GM12801 (cell line): Measurements from ENCODE around the gene NIPAL4.

Source experiments
- TF ChIP-seq, protein P1 (sequence below): IDR thresholded peaks from one replicate; pipeline ENCODE4 v1.5.1; 2011; ENCODE audit warnings: control low read depth; ENCODE audit not compliant: insufficient read length; ENCODE audit errors: extremely low read depth

NIPAL4 gene

DNA sequence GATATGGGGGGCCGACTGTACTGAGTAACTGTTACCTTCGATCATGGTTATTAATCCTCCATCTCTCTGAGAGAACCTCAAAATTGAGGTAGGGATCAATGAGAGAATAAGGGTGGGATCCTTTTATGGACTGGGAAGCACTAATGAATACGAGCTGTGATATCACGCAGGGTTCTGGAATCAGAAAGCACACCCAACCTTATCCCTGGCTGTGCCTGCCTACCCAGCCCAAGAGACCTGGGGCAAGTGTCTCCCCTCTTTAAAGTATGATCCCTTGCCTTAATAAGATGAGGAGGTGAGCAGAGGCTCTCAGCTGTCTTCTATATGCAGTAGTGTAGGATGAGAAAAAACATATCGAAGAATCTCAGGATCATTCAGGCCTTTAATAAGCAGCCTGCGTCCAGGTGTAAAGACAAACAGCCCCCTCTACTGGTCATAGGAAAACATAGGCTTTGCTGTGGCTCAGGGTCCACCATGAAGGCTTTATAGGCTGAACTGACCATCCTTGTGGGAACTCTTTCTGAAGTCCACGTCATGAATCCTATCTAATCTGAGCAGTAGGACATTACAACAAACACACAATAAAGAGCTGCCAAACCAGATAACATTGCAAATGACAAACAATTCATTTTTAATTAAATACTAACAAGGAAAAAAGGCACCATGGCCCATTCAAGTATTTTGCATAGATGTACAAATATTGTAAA lies 16.8 kb downstream of the NIPAL4 start:
- TF ChIP-seq, protein P1, sequence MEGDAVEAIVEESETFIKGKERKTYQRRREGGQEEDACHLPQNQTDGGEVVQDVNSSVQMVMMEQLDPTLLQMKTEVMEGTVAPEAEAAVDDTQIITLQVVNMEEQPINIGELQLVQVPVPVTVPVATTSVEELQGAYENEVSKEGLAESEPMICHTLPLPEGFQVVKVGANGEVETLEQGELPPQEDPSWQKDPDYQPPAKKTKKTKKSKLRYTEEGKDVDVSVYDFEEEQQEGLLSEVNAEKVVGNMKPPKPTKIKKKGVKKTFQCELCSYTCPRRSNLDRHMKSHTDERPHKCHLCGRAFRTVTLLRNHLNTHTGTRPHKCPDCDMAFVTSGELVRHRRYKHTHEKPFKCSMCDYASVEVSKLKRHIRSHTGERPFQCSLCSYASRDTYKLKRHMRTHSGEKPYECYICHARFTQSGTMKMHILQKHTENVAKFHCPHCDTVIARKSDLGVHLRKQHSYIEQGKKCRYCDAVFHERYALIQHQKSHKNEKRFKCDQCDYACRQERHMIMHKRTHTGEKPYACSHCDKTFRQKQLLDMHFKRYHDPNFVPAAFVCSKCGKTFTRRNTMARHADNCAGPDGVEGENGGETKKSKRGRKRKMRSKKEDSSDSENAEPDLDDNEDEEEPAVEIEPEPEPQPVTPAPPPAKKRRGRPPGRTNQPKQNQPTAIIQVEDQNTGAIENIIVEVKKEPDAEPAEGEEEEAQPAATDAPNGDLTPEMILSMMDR = no peak

DNA sequence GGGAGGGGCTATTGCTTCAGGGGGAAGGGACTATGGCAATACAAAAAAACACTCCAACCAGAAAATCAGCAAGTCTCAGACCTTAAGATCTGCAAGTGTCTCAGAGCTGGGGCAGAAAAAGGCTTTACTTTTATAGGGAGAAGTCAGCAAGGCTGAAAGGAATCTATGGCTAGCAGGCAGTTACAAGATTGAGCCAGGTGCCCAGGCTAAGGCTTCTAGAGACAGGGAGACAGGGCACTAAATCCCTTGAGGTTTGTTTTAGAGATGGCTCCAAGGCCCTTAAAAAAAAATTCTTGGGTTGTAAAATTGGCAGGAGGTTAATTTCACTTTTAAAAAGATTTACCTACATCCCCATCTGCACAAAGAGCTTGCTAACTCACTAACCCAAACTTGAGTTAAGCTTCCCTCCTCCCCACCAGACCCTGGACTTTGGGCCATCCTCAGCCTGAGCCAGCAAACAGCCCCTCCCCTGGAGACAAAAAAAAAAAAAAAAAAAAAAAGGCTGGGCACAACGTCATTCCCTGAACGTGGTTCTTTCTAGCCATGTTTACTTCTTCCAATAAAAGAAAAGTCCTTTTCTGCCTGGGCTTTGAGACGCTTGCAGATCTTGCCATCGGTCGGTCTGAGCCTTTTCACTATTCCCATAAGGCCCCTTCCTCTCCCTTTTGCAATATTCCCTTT lies 17.9 kb downstream of the NIPAL4 start:
- TF ChIP-seq, protein P1 = no peak

DNA sequence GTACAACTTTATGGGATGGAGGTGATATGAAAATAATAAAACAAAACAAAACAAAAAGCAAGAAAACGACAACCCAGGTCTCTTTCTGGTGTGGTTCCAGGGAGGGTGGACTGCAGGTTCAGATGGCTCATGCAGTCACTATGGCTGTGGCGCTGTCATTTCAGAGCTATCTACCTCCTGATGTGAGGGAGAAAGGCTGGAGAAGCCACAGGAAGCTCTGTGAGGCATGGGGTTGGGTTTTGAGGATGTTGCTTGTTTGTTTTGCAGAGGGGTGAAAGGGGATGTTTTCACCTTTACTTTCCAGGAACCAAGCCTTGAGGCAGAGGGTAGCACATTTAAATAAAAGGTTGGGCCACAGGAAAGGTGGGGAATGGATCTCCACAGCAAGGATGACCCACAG lies 18.7 kb downstream of the NIPAL4 start:
- TF ChIP-seq, protein P1 = no peak

DNA sequence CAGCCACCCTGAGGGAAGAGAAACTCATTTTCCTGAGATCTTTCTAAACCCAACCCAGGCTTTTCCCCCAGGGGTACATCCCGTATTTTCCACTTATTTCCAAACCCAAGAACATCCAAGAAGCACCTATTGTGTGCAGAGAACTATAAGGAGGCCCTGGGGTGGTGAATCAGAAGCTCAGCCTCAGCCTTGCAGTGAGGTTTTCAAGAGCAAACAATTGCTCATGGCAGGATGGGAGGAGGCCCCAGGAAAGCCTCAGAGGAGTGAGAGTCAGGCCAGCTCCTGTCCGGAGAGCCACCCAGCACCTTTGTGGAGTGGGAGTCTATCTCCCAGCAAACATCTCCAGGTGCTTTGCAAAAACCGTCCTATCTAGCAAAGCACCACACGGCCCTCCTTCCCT lies 19.2 kb downstream of the NIPAL4 start:
- TF ChIP-seq, protein P1 = no peak

DNA sequence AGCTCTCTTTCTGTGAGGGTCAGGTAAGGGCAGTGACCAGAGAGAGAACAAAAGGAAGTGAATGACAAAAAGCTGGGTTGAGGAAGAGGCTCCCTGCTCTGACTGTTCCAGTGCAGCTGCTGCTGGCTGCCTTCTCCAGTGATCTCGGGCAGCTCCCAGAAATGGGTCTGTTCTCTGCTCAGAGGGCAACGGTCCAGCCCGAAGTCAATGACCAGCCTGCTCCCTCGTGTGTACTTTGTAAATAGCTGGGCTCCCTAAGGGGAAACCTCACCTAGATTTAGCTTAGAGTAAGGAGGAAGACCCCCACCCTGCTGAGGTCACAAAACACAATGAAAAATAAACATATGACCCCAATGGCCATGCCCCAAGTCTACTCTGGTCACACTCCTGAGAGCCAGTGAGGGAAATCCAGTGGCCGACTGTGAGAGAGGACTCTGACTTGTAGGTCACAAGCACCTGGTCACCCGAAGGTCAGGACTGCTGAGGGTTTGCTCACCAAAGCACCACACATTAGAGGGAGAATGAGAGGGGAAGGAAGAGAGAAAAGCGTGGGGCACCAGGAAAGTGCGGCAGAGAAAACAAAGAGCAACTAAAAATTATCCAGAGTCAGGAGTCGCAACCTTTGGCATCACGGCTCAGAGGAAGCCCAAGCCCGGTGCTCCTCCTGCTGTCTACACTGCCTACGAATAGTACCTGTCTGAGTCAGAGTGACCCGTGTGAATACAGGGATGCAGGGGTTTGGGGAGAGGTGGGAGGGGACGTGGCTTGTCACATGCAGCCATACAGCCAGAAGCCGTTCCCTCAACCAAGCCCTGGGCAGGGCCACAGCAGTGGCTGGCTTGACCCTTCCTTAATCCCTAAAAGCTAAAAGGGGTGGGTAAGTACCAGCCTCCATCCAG lies 19.8 kb downstream of the NIPAL4 start:
- TF ChIP-seq, protein P1 = no peak

DNA sequence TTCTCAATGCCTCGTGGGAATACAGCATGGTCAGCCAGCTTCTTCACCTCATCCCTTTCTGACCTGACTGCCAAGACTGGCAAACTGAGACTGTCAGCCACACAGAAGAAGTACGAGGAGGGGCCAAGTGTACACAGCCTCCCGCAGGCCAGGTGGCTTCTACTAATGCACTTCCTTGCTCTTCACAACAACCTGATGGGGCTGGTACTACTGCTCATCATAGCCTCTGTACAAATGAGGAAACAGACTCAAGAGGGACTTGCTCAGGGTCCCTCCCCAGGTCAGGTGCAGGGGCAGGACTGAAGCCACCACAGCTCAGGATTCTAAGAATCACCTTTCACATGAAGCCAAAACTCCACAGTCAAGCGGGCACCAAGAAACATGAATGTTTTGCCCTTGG lies 21.3 kb downstream of the NIPAL4 start:
- TF ChIP-seq, protein P1 = no peak

DNA sequence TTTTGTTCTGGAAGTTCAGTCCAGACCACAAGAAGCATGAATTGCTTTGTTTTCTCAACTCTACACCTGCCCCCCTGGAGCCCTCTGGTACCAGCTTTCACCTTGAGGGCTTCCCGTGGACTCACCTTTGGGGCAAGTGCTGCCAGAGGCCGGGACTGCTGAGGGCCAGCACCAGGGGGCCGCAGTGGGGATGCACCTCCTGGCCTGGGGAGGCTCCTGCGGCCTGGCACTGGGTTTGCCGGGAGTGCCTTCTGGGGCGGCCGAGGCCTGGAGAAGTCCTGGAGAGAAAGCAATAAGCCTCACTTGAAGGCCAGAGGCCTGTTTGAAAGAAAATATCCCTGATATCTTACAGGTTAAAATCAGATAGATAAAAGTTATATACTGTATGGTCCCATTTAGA lies 21.7 kb downstream of the NIPAL4 start:
- TF ChIP-seq, protein P1 = no peak
